Activated T-helper 2 cell treated with anti-CD3 and anti-CD28 coated beads, Interferon-gamma antibody, Interleukin-2, Interleukin-4, amounts not matched to agents 10 μg/mL and 5 μg/mL and 100 μg/mL, durations not matched to agents 14 hours and 24 hours and 36 hours (primary cell): ENCODE data around the gene A4GALT. TPM values are rescaled to one million over a fixed set of nuclear protein-coding genes. Genes with fewer than 3 reads are reported as not detected.
A peak's percentile ranks its signal among the peaks of the same experiment; 100 is the strongest.

Source experiments
- DNase-seq: peaks from one replicate; pipeline ENCODE4 v3.0.0; 2021; ENCODE audit warnings: low spot score
- H3K27ac Mint-ChIP-seq: one replicate; pipeline ENCODE4 v1.8.0; 2021; ENCODE audit warnings: mixed read lengths
- H3K27me3 Mint-ChIP-seq: one replicate; pipeline ENCODE4 v1.8.0; 2021; ENCODE audit warnings: low read depth, mixed read lengths
- H3K36me3 Mint-ChIP-seq: one replicate; pipeline ENCODE4 v1.8.0; 2021; ENCODE audit warnings: low read depth, mixed read lengths
- H3K4me1 Mint-ChIP-seq: one replicate; pipeline ENCODE4 v1.8.0; 2021; ENCODE audit warnings: low read depth, mixed read lengths
- H3K4me3 Mint-ChIP-seq: one replicate; pipeline ENCODE4 v1.8.0; 2021; ENCODE audit warnings: low read depth, mild to moderate bottlenecking, moderate library complexity, mixed read lengths
- H3K9me3 Mint-ChIP-seq: one replicate; pipeline ENCODE4 v1.8.0; 2021; ENCODE audit warnings: mixed read lengths
- intact Hi-C: fragments of 100-400 bp; cut with micrococcal nuclease; formaldehyde crosslinking; loops from one replicate; pipeline ENCODE4 v1.15.1; 2023
- total RNA-seq: library from RNA; stranded (reverse); gene quantifications from 2 replicates; pipeline ENCODE4 v1.2.3, GENCODE V29; 2022

A4GALT gene
- total RNA-seq, 1 donor from 2014 or later = not detected

DNA sequence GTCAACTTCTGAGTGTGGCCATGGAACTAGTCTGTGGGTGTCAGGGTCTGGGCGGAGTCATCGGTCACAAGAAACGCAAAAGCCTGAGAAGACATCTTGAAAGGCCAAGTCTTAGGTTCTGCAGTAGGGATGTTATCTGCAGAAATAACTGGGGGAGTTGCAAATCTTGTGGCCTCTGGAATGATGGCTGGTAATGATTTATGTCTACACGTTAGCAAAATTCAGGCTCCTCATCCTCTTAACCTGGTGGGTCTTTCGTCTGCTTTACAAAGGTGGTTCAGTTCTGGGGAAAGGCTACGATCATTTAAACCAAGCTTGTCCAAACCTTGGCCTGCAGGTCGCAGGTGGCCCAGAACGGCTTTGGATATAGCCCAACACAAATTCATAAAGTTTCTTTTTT lies 64.1 kb downstream of the A4GALT start:
- Mint-ChIP-seq H3K9me3 (no peaks in the 10 kb centered on the region), H3K27me3 (peaks cover 3% of the 10 kb centered on the region), H3K4me1 (no peaks in the 10 kb centered on the region), H3K36me3 (no peaks in the 10 kb centered on the region), H3K4me3 (no peak overlapping the region), H3K27ac (no peak overlapping the region)
- no peak for DNase-seq
- intact Hi-C loops = no loop called here

DNA sequence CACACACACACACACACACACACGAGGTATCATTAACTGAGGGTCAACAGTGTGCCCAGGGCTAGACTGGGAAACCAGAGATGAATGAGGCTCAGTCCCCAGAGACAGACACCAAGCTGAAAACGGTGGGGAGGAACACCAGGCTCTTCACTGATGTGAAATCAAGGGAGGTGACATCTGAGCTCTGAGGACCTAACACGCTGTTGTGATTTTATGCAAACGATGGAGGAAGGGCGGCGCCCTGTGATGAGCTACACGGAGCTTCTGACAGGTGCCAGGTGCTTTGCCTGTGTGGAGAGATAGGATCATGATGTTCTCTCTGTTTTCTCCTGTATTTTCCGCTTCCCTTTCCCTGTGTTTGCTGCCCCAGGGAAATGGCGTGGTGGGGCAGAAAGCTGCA lies 65.0 kb downstream of the A4GALT start:
- peaks cover 3% of the 10 kb centered on the region for H3K27me3 Mint-ChIP-seq
- no peak overlapping the region for H3K27ac Mint-ChIP-seq
- DNase-seq = no peak
- intact Hi-C loops = no loop called here
- H3K36me3 Mint-ChIP-seq = no peaks in the 10 kb centered on the region
- H3K9me3 Mint-ChIP-seq = no peaks in the 10 kb centered on the region
- no peaks in the 10 kb centered on the region for H3K4me1 Mint-ChIP-seq
- no peak overlapping the region for H3K4me3 Mint-ChIP-seq

DNA sequence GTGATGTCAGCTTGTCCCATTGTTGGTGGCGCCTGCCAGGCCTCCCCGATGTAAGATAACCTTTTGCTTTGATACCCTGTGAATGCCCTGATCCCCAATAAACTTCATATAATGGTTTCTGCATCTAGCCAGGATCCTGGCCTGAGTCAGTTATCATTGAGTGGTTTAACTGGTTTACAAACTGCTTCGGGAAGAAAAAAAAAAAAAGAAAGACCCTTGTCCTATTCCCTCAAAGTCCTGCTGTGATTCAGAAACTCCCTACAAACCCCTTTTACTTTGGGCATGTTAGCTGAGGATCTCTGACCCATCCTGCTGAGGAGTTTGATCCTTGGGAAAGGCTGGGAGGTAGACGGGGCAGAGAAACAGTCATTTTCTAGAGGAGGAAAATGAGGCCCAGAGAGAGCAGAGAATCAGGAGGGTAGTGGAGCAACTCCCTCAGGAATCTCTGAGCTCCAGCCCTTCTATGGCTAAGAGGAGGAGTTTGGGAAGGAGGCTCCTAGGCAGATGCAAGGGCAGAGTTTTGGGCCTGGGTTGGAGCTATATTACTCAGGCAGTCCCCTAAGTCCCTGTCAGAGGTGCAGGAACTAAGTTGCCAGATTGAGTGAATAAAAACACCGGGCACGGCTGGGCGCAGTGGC lies 66.1 kb downstream of the A4GALT start:
- H3K36me3 Mint-ChIP-seq = no peaks in the 10 kb centered on the region
- no peak overlapping the region for H3K4me3 Mint-ChIP-seq
- H3K9me3 Mint-ChIP-seq = no peaks in the 10 kb centered on the region
- H3K27me3 Mint-ChIP-seq = no peaks in the 10 kb centered on the region
- intact Hi-C loops = no loop called here
- no peaks in the 10 kb centered on the region for H3K4me1 Mint-ChIP-seq
- DNase-seq = no peak
- H3K27ac Mint-ChIP-seq = no peak overlapping the region

DNA sequence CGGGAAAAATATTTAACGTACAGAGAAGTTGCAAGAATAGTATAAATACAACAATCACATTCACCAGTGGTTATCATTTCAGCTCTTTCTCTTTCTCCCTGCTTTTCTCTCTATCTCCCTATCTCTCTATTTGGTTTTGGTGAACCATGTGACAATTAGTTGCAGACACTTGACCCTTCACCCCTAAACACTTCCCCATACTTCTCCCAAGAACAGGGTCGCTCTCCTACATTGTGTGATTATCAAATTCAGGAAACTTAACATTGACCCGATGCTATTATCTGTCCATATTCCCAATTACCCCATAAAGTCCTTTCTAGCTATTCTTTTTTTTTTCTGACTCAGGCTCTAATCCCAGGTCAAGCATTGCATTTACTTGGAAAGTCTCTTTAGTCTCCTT lies 66.7 kb downstream of the A4GALT start:
- no peak for DNase-seq
- H3K36me3 Mint-ChIP-seq = no peaks in the 10 kb centered on the region
- no peaks in the 10 kb centered on the region for H3K9me3 Mint-ChIP-seq
- intact Hi-C loops = no loop called here
- H3K4me1 Mint-ChIP-seq = no peaks in the 10 kb centered on the region
- H3K27ac Mint-ChIP-seq = no peak overlapping the region
- H3K4me3 Mint-ChIP-seq = no peak overlapping the region
- H3K27me3 Mint-ChIP-seq = no peaks in the 10 kb centered on the region

DNA sequence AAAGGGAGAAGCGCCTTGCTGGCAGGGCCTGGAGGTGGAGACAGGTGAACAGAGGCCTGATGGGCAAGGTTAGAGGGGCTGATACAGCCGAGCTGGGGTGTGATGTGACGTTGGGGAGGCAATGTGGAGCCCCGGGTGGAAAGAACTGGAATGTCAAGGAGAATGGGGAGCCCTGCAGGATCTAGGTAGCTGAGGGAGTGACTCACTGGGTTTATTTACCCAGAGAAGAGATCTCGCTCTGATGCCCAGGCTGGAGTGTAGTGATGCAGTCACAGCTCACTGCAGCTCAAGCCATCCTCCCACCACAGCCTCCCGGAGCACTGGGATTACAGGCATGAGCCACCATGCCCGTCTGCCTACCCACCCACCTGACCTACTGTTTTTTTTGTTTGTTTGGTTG lies 69.5 kb downstream of the A4GALT start:
- Mint-ChIP-seq H3K27ac (no peak overlapping the region), H3K36me3 (peaks cover 2% of the 10 kb centered on the region), H3K4me3 (peak overlapping the region; percentile 5), H3K27me3 (no peaks in the 10 kb centered on the region), H3K4me1 (peaks cover 5% of the 10 kb centered on the region), H3K9me3 (no peaks in the 10 kb centered on the region)
- no peak for DNase-seq
- intact Hi-C loops = no loop called here

DNA sequence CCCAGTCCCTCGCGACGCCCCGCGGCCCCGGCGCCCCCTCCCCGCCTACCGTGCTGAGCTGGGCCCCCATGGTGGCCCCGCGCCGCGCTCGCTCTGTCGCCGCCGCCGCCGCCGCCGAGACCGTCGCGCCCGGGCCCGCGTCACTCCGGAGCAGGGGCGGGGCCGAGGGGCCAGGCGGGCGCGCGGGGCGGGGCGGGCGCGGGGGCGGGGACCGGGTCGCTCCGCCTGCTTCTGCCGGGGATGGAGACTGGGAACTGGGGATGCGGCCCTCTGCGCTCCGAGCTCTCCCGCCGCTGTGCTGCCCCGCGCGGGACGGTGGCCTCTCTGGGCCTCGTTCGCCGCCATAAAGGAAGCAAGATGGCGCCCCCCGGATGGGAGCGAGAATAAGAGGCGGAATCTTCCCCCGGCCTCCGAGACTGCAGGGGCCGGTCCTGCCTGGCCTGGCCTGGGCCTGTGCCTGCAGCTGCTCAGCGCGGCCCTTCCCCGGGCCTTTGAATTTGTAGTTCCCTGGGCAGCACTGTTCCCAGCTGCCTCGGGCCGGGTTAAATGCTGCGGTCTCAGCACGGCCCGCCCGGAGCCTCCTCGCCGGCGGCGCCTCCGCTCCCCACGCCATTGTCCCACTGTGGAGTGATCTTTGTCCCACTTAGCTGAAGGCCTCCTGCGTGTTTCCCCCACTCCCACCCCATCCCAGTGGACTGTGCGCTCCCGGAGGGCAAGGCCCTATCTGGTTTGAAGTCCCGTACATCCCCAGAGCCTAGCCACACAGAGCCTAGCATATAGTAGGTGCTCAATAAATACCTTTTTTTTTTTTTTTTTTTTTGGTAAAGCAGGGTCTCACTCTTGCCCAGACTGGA lies 71.2 kb downstream of the A4GALT start, which contains the start of gene CYB5R3:
Gene CYB5R3 (minus strand): TSS at position 147 of the 854 bp plus-strand sequence. CDS start 77 bp downstream, at position 70.
- intact Hi-C loops = loop anchor here (2.0 kb wide), 1 partner anchor 35 kb away; the partner anchor contains the start of gene POLDIP3
- Mint-ChIP-seq H3K9me3 (no peaks in the 10 kb centered on the region), H3K36me3 (peaks cover 2% of the 10 kb centered on the region), H3K27me3 (no peaks in the 10 kb centered on the region), H3K4me1 (peaks cover 8% of the 10 kb centered on the region), H3K4me3 (peak within 1 kb of the TSS; percentile 95), H3K27ac (peak within 1 kb of the TSS; percentile 95)
- peak; percentile 73 for DNase-seq

DNA sequence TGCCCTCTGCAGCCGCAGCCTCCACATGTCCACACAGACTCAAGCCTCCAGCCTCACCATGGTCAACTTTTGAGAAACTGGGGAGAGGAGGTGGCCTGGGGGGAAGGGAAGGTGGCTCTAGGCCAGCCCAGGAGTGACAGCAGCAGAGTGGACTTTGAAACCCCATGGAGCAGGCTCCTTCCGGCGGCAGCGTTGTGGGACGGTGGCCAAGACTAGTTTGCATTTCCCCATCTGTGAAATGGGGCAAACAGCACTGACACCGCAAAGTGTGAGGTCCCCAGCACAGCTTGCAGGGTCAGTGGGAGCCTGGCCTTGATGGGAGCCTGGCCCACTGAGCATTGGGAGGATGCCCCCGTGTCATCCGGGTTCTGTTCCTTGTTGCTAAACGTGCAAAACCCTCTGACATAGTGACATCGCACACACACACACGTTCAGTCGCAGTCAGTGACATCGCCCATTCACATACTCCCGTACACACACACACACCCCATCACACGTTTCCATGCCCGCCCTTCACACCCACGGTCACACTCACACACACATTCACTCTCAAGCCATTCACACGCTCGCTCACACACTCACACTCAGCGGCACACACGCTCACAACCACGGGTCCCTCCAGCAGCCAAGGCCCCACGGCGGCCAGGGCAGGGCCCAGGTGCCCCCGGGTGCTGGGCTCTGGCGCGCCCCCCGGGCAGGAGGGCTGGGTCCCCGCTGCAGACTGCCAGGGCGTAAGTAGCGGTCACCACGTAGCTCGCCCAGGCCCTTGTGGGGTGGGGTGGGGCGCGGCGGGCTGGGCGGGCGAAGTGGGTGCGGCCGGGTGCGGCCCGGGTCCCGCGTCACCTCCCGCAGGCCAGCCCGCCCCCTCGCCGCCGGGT lies 72.1 kb downstream of the A4GALT start:
- peak overlapping the region; percentile 95 for H3K27ac Mint-ChIP-seq

DNA sequence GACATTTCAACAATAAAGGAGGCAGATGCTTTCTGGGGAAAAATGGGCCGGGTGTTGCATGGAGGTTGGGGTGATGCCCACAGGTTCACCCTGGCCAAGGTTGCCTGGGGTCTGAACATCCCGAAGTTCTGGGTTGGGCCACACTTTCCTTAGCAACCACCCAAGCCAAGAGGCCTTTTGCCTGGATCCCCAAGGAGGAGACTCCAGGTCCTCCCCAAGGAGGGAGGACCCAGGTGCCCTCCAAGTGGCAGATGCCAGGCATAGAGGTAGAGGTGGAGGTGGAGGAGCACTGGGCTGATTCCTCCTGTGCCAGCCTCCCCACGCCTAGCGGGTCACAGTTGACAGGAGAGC lies 72.7 kb downstream of the A4GALT start:
- H3K36me3 Mint-ChIP-seq = peaks cover 2% of the 10 kb centered on the region
- peak overlapping the region; percentile 95 for H3K4me3 Mint-ChIP-seq
- H3K27me3 Mint-ChIP-seq = no peaks in the 10 kb centered on the region
- DNase-seq = no peak
- H3K9me3 Mint-ChIP-seq = no peaks in the 10 kb centered on the region
- H3K27ac Mint-ChIP-seq = peak overlapping the region; percentile 95
- intact Hi-C loops = loop anchor here (2.0 kb wide), 1 partner anchor 33 kb away; the partner anchor contains the start of gene POLDIP3
- peaks cover 11% of the 10 kb centered on the region for H3K4me1 Mint-ChIP-seq

More for the DNA sequence above, 72.1 kb downstream of the A4GALT start:
- intact Hi-C loops = loop anchor here (2.0 kb wide), 1 partner anchor 34 kb away; the partner anchor contains the start of gene POLDIP3
- DNase-seq = peak; percentile 43
- Mint-ChIP-seq H3K9me3 (no peaks in the 10 kb centered on the region), H3K36me3 (peaks cover 2% of the 10 kb centered on the region), H3K4me1 (peaks cover 11% of the 10 kb centered on the region), H3K4me3 (peak overlapping the region; percentile 95), H3K27me3 (no peaks in the 10 kb centered on the region)

DNA sequence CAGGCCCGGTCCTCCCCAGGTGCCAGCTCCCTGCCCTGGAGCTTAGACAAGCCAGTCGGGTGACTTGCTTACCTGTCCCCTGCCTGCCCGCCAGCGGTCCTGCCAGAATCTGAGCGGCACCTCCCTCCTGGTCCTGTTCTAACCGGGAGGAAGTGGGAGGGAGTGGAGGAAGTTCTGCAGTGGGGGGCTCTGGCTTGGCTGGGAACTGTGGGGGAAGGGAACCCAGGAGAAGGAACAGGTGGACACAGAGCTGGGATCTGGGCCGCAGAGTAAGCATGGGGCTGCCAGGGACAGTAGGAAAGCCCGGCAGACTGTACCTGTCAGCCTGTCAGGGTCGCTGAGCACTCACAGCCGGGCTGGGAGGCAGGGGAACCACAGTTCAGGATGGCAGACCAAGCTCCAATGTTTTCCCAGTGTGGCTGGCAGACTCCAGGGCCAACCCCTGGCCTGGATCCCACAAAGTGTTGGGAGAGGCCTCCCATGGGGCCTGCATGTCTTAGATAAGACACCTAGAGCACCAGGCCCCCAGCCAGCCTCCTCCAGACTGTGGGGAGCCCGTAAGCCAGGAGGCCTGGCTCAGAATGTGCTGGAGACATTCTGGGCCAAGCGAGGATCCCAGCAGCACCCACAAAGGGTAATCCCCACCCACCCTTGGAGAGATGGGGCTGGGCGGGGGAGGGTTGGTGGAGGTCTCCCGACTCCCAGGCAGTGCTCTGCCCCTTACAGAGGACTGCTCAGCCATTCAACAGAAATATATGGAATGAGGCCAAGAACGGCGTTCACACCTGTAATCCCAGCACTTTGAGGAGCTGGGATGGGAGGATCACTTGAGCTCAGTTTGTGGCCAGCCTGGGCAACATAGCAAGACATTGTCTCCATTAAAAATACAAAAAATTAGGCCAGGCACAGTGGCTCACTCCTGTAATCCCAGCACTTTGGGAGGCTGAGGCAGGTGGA lies 73.8 kb downstream of the A4GALT start:
- Mint-ChIP-seq H3K27ac (no peak overlapping the region), H3K27me3 (no peaks in the 10 kb centered on the region), H3K36me3 (peaks cover 2% of the 10 kb centered on the region), H3K9me3 (no peaks in the 10 kb centered on the region), H3K4me3 (peak overlapping the region; percentile 95), H3K4me1 (peaks cover 11% of the 10 kb centered on the region)
- DNase-seq = no peak
- intact Hi-C loops = no loop called here

DNA sequence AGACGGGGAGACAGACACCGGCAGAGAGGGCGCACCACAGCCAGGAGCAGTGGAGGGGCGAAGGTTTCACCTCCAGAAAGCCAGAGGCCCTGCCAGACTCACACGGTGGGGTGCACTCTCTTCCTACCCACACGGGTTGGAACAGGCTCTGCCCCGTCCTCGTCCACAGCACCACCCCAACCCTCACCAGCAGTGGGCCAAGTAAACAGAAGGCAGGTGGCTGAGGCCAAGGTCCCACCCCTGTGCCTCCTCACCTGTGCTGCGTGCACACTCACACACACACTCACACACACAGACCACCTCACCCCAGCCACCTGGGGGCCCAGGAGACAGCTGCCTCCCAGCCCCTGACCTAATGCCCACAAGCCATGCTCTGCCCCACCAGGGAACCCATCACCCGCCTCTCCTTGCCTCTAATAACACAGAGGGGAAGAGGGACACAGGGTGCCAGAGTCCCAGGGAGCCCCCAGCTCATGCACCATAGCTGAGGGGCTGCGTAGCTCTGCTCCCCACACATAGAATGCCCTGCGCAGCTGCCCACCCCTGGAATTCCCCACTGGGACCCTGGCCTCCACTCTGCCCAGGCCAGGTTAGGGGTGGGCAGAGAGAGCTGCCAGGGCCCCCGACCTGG lies 74.6 kb downstream of the A4GALT start:
- intact Hi-C loops = no loop called here
- DNase-seq = no peak
- peaks cover 11% of the 10 kb centered on the region for H3K4me1 Mint-ChIP-seq
- no peaks in the 10 kb centered on the region for H3K27me3 Mint-ChIP-seq
- H3K36me3 Mint-ChIP-seq = peaks cover 2% of the 10 kb centered on the region
- no peak overlapping the region for H3K4me3 Mint-ChIP-seq
- no peaks in the 10 kb centered on the region for H3K9me3 Mint-ChIP-seq
- no peak overlapping the region for H3K27ac Mint-ChIP-seq

DNA sequence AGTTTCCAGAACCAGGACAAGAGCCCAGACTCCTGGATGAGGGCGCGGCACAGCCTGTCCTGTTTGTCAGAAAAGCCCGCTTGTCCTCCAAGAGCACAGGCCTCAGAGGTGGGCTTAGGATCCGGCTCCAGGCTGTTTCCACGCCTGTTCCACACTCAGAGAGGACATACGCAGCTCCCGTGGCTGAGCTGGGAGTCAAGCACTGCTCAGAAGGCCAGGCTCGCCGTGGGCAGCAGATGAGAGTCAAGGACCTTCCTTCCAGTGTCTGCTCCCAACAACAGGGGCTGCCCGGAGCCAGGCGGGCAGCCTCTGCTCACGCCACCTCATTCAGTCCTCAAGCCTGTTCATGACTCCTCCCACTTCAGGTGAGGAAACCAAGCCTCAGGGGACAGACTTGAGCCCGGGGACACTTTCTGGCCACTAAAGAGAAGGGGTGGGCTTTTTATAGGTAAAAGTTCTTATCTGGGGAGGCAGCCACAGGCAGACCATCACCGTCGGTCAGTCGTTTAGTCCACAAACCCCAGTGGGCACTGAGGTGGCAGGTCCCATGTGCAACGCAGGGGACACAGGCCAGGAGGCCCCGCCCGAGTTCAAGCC lies 75.2 kb downstream of the A4GALT start:
- intact Hi-C loops = no loop called here
- Mint-ChIP-seq H3K4me3 (no peak overlapping the region), H3K27ac (no peak overlapping the region), H3K27me3 (no peaks in the 10 kb centered on the region), H3K4me1 (peaks cover 11% of the 10 kb centered on the region), H3K9me3 (no peaks in the 10 kb centered on the region), H3K36me3 (peaks cover 2% of the 10 kb centered on the region)
- DNase-seq = no peak
